HG02610 (cell line): Measurements from ENCODE around the gene SERPINB1.

Experiments used
- ATAC-seq: cut with Tn5 transposase; IDR thresholded peaks from one replicate; pipeline ENCODE4 v1.9.1; 2021; ENCODE audit warnings: mild to moderate bottlenecking, moderate library complexity; ENCODE audit not compliant: unreplicated experiment

The SERPINB1 gene

GRCh38 chr6:2795162-2795561 lies 46.5 kb downstream of the SERPINB1 start:
- no peak for ATAC-seq

DNA sequence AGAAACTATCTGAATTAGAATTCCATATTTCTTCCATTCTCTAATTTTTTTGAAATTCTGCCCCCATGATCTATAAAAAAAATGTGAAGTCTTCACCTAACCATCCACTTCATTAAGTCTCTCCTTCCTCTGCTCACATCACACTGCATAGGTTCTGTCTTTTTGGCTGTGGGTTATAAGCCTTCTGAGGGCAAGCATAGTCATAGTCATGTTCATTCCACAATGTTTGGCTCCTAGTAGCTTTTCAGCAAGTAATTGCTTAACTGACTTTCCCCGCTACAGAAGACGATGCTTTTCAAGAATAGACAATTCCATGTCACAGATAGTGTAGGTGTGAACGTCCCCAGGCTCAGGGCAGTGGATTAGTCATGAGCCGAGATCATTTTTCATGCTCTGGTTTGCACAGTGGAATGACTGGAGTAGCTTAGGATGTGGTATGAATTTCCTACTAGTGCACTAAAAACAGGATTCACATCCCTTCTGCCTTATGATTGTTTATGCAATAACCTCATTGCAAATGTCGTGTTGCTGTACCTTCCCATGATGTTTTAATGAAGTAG lies 47.4 kb downstream of the SERPINB1 start:
- ATAC-seq = no peak

GRCh38 chr6:2793534-2794151 lies 48.0 kb downstream of the SERPINB1 start:
- ATAC-seq = no peak

DNA sequence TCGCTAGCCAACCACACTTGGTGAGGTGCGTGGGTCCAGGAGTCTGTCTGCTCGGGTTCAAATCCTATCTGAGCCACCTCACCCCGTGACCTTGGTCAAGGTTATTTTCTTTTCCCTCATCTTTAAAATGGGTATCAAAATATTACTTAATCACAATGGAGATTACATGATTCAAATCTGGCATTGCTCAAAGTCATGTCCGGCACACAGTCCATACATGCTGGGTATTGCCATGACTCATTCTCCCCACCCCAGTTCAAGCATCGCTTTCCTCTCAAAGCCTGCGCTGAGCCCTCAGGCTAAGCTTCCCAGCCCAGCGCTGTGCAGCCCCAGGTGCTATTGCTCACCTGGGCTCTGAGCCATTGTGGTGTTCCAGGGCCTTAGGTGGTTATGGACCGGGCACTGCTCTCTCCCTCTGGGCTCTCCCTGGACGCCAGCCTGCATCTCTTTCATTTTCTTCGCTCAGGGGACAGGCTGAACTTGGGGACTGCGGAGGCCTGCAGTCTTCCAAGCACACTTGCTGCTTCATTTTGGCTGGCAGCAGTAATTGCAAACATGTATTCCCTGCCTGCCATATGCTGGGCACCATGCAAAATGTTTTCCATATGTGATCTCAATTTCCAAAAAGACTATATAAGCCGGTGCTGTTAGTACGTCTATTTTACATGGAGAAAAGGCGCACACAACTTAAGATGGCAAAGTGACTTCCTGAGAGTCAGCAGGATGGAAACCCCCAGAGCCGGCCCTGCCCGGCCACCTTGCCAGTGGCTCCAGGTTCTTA lies 49.1 kb downstream of the SERPINB1 start:
- ATAC-seq = no peak

- ATAC-seq = no peak
Measured at GRCh38 chr6:2791450-2791974, 50.2 kb downstream of the SERPINB1 start.

DNA sequence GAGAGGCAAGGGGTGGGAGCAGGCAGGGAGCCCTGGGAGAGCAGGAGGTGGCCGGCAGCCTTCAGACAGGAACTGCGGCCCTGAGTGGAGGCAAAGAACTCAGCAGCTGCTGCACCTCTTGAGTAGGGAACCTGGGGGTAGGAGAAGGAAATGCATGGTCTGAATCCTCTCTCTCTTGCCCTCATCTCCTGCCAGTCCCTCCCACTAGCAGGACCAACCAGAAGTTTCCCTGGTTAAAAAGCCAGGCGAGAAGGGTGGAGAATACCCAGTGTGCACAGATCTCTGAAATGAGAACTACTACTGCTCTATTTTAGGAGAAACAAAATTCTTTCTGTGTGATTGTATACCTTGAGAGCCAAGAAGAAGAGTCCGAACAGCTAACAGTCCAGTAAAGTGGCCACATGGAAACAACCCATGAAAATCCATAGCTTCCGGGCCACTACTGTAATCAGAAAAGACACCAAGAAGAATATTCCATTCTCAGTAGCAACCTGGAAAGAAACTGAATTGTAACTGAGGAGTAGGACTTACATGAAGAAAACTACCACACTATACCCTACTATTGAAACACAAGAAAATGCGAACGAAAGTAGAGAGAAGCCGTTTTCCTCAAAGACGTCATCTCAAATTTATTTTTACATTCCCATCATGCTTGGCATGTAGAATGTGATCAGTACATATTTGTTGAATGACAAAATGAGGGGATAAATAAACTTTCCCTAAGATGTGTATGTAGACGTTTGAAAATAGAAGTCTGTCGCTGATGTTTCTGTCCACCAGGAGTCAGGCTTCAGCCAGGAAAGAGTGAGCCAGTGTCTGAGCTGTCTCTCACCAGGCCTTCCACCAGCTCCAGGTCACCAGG lies 50.8 kb downstream of the SERPINB1 start:
- ATAC-seq = peak; percentile 53

- ATAC-seq = no peak
Measured at GRCh38 chr6:2786269-2786668, 55.4 kb downstream of the SERPINB1 start.

GRCh38 chr6:2784930-2785329 lies 56.7 kb downstream of the SERPINB1 start:
- ATAC-seq = no peak

DNA sequence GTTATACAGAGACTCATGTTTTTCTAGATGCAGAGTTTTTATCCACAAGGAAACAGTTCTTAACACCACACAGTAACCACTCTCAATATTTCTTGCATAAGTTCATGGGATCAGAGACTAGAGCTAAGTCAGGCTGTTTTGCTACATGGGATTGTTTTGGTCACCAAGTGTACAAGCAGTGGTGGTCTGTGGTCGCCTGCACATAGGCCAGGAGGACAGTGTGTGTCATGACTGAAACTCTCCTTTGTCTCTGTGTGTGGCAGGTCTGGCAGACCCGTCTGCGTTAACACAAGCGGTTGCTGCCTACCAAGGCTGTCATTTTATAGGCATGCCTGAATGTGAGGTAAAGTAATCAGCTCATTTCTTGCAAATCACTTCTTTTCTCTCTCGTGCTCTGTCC lies 57.6 kb downstream of the SERPINB1 start:
- no peak for ATAC-seq

- no peak for ATAC-seq
Measured at GRCh38 chr6:2783188-2783963, 58.3 kb downstream of the SERPINB1 start.

GRCh38 chr6:2782825-2783187 lies 58.9 kb downstream of the SERPINB1 start:
- no peak for ATAC-seq

DNA sequence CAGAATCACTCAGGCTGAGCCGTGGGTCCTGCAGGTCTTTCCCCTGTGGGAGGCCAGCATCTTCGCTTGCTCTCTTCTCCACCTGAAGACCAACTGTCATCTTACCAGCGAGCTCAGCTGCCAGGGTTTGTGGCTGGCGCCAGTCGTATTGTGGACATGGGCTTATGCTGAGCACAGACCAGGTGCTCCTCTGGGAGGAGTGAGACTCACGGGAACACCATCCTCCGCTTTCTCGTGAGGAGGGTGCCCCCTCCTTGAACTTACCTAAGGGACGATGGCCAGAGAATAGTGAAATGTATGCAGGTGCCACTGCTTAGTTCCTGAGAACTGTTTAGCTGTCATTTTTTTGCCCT lies 59.3 kb downstream of the SERPINB1 start:
- ATAC-seq = no peak
